Activated CD4-positive, alpha-beta T cell treated with anti-CD3 and anti-CD28 coated beads for 24 hours (primary cell): ENCODE measurements around the gene MINDY4B.

Experiments
- DNase-seq, 2 donors: peaks; one replicate each; pipeline ENCODE4 v3.0.0-alpha.2; 2020; ENCODE audit warnings: low read depth in 2 of 2

MINDY4B gene

DNA sequence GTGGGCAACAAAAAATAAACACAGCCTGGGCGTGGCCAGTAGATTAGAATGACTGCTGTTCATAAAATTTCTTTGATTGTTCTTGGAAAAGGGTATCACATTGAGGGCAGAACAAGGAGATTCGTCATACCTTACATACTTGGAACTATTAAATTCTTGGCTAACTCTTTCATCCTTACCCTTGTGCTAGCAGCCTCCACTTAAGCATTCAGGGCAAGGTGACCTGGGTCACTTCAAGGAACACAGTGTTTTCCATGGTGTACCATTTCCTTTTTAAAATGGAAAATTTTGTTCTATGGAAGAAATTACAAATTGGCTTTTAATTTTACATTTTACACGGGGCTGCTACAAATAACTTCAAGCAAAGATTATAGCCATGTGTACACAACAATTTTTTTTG, 60.8 kb downstream of the MINDY4B start:
- no peak for DNase-seq

DNA sequence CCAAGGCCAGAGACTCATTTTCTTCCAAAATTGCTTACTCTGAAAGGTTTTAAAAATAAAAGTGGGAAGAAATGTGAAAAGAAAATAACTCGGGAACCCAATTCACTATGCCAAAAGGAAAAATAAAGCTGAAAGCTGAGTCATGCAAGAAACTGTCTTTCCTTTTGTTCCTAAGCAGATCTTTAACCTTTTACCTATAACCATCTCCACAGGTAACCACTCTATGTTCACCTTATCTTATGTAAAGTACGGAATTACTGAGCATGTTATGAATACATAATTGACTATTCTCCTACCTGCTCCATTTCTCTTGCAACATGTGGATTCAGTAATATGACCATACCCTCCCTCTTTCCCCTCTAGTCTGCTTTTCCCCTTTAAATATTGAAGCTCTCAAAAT, 62.0 kb downstream of the MINDY4B start:
- DNase-seq: no peak

DNA sequence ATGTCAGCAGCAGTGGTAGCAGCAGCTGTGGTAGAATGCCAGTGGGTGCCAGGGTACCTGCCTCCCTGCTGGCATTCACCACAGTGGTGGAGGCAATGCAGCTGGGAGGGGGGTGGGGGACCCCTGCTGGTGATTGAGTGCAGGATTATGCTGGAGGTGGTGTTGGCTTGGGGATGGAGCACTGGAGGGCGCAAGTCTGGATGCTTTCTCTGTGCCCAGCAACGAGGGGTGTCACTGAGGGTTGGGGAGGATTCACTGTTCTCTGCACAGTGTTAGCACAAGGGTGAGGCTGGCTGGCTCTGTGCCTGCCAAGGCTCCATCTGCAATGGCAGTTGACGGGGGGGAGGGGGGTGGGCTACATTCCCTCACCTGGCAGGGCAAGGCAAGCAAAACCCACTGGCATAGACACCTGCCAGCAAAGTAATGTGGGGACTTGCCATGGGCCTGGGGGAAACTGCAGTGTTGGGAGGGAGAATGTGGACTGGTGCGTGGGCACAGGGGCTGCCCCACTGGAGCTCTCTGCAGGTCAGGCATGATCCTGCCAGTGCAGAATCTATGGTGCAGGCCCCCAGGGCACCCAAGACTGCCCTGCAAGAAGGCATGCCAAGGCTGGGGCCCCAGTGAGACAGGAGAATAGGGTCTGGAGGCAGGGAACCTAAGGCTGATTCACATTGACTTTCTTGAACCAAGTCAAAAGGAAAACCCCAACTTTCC, 64.3 kb downstream of the MINDY4B start:
- no peak for DNase-seq

DNA sequence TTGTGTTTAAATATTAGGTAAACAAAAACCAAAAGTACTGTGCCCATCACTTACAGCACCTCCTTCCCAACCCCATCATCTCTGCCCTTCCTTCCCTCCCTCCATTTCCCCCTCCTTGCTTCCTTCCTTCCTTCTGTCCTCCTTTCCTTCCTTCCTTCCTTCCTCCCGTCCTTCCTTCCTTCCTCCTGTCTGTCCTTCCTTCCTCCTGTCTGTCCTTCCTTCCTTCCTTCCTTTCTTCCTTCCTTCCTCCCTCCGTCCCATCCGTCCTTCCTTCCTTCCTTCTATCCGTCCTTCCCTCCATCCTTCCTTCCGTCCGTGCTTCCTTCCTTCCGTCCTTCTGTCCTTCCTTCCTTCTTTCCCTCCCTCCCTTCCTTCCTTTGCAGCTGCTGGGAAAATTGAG, 74.5 kb downstream of the MINDY4B start:
- DNase-seq: no peak

DNA sequence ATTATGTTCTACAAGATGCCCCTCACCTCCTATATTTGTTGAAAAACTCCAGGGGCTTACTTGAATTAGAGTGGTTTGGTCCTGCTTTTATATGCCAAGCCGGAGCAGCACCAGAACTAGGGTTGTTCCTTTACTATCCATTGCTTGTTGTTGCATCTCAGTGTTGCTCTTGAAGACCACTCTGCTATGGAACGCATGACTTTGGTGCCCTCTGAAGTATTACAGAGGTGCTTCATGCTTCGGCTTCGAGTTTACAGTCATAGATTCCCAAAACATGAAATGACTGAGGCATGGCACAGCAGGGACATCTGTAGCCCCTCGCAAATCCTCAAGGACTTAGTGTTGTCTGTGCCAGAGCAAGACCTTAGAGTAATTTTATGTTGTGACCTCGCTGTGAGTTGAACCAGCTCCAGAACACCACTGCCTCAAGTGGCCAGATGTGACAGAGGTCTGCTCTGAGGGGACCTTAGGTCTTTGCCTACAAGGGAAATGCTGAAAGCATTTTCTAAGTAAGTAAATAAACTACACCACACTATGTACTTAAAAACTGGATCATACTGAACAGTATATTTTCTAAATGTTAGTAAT, 75.1 kb downstream of the MINDY4B start:
- DNase-seq: no peak

DNA sequence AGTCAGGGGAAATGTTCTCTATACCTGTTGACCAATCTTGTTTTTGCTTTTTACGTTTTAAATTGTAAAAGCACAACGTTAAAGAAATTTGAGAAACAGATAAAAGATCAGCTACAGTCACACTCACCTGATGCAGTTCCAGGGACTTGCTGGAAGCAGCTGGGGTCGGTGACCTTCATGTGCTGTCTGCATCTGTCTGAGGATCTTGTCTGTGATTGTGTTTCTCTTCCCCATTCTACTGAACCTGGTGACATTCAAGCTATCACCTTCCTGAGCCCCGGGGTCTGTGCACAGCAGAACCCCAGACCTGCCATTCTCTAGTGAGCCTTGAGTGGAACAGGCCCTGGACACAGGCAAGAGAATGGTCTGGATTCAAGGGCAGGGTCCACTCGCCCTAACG, 75.8 kb downstream of the MINDY4B start:
- no peak for DNase-seq

DNA sequence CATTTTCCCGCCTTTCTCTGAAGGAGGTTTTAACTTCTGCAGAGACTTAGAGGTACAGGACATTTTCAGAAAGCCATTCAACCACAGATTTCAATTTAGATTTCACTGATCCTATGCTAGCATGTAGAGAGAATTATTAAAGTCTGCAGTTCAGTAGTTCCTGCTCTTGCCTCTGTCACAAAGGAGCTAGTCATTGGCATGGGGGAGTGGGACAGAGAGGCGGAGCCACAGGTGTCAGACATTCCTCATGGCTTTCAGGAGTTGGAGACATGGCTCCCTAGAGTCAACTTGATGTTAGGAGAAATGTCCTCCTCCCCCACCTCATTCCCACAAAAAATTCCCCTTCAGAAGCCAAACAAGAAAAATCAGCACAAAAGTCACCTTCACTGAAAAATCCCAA, 76.2 kb downstream of the MINDY4B start:
- DNase-seq: no peak

DNA sequence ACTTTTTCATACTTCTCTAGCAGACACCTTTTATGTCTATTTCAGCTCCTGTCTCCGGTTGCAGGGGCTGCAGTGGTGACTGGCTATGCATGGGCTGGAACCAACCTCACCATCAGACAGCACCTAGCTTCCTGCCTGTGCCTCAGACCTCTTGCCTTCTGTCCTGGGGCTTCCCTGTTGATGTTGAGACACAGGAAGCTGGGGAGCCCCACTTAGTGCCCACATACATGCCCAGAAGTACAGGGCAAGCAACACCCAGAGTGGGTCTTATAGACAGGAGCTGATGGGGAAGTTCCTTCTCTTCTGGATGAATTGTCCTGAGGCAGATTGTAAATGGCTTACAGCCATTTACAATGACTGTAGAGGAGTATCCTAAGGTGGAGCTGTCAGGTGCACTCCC, 77.0 kb downstream of the MINDY4B start:
- DNase-seq: no peak

DNA sequence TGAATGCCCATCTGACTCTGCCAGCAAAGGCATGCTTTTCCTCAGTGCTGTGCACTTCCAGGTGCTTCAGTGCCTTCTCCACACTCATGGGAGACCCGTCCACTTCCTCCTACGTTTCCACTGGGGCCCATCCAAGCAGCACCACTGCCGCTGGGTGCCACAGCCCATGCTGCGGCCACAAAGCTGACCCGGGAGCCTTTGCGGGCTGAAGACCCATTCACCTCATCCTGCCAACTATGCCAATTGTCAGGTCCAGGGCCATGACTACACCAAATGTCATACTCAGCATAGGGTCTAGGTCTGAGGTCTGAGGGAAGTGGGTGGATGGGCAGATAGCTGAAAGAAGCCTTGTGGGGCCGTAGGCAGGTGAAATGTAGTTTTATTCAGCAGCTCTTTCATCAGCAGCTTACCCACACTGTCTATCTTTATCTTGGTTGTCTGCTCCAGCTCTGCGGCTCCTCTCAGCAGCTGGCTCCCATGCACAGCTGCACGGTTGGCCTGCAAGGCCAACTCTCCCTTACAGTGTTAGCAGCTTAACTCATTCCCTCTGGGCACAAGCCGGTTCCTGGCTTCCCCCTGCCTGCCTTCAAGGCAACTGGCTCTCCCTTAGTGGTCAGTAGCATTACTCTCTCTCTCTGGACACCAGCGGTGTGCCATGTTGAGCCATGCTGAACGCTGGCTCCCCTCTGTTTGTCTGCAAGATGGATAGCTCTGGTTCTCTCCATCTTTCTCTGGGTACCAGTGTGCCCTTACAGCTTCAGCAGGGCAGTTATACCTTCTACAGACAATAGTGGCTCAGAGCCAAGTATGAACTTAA, 78.6 kb downstream of the MINDY4B start:
- no peak for DNase-seq

DNA sequence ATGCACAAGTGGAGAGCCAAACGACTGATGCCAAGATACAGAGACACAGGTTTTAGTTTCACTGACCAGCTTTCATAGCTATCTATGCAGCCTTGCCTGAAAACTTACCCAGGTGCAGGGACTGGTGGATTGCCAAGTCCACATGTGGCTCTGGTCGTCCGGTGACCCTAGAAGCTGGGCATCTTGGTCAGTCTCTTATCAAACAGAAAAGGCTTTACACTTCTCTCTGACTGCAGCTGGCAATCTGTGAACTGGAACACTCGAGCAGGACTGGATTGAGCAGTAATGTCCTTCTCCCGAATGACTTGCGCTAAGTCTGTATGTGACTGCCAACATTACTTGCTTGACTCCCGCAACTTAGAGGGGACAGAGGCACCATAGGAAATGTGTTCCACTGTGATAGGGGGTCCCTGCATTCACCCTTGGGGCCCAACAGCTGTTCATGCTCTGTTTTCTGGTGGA, 79.3 kb downstream of the MINDY4B start:
- no peak for DNase-seq

DNA sequence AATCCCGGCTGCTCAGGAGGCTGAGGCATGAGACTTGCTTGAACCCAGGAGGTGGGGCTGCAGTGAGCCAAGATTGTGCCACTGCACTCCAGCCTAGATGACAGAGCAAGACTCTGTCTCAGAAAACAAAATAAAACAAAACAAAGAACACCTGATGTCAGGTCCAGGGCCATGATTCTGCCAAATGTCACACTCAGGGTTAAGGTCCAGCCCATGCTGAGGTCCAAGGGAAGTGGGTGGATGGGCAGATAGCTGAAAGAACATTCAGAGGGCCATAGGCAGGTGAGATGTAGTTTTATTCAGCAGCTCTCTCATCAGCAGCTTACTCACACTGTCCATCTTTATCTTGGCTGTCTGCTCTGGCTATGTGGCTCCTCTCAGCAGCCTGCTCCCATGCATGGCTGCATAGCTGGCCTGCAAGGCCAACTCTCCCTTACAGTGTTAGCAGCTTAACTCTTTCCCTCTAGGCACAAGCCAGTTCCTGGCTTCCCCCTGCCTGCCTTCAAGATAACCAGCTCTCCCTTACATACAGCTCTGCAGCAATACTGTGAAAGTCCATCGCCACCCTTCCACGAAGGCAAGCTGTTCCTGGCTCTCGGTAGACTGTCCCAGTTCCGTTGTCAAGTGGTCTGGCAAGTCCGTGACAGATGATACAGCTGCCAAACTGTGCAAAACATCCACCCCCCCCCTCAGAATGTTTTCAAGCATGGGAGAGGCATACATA, 79.9 kb downstream of the MINDY4B start:
- DNase-seq: no peak

DNA sequence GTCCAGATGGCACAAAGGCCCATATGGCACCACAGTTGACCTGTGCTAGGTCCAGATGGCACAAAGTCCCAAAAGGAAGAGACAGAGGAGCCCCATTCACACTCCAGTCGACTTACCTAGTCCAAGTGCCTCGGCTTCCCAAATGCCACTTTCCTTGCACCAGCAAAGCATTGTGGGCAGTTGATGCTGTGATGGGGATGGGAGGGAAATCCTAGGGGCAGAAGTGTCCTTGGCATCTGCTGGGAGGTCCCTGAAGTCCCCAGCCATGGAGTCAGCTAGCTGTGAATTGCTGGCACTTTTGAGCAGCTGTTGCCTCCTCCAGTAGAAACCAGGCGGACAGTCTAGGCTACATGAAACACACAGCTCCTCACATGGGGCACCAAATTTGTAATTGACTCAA, 82.0 kb downstream of the MINDY4B start:
- DNase-seq: no peak

DNA sequence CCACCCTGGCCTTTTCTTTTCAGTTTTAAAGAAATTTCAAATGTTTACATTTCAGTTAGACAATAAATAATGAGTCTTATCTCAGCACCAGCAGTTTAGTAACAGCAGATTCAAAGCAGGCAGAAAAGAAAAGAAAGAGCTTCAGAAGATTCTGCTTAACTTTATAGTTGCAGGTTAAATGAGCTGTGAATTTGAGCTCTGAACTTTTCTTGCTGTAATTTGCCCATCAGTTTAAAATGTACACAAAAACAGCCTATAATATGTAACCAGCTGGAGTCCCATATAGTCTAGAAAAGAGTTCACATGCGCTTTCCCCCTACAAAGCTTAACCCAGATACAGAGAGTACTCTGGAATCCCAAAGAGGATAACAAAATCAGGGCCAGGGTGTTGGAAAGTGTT, 82.6 kb downstream of the MINDY4B start:
- no peak for DNase-seq
